GM23248 (cell line): ENCODE measurements around the gene ZDHHC15.

Experiments used
- EZH2 ChIP-seq: fragments of 200-600 bp; sonication (generic); IDR thresholded peaks from 2 replicates; pipeline ENCODE4 v1.6.1; 2018; ENCODE audit warnings: antibody characterized with exemption, mild to moderate bottlenecking; ENCODE audit not compliant: insufficient read depth, poor library complexity, severe bottlenecking
- EZH2phosphoT487 ChIP-seq: fragments of 200-600 bp; sonication (generic); IDR thresholded peaks from 2 replicates; pipeline ENCODE4 v1.6.1; 2018; ENCODE audit warnings: antibody characterized with exemption, moderate library complexity, mild to moderate bottlenecking, low read depth; ENCODE audit not compliant: insufficient read depth

DNA sequence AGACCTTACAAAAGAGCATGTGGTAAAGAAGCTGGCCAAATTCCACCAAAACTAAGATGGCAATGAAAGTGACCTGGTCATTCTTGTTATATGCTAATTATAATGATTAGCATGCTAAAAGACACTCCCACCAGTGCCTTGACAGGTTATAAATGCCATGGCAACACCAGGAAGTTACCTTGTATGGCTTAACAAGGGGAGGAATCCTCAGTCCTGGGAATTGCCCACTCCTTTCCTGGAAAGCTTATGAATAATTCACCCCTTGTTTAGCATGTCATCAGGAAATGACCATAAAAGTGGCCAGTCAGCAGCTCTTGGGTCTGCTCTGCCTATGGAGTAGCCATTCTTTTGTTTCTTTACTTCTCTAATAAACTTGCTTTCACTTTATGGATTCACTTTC, 161.0 kb downstream of the ZDHHC15 start:
- no peak for TF ChIP-seq EZH2
- no peak for TF ChIP-seq EZH2phosphoT487
